GM12878 (cell line): ENCODE results near the gene KIAA0319L. TPM values are rescaled to one million over a fixed set of nuclear protein-coding genes. Genes with fewer than 3 reads are reported as not detected.

Source experiments
- ATAC-seq: fragments of 200-7000 bp; cut with Tn5 transposase; 3 replicates; pipeline ENCODE4 v1.9.1; 2020; ENCODE audit warnings: mild to moderate bottlenecking, moderate library complexity
- BruUV-seq: library from RNA; stranded (reverse); fragments of 400-500 nt; replicated peaks from 2 replicates; lab custom pipeline; 2021; lab: Mats Ljungman, UMichigan
- CTCF ChIA-PET: fragments of 300-600 bp; sonication (Branson Sonifier 250); formaldehyde crosslinking; extraction: SDS; loops from one replicate; lab custom pipeline; 2021; ENCODE audit warnings: inconsistent platforms; lab: Yijun Ruan, JAX
- POLR2A ChIA-PET: fragments of 350-600 bp; formaldehyde crosslinking; extraction: SDS; loops from one replicate; lab custom pipeline; 2021; ENCODE audit warnings: inconsistent platforms; lab: Charles Lee
- RAD21 ChIA-PET: fragments of 300-600 bp; sonication (Branson Sonifier 250); formaldehyde crosslinking; loops from one replicate; lab custom pipeline; 2023; ENCODE audit warnings: antibody characterized with exemption; ENCODE audit not compliant: unreplicated experiment; lab: Charles Lee
- SMC1A ChIA-PET: fragments of 300-600 bp; sonication (Branson Sonifier 250); formaldehyde crosslinking; loops from one replicate; lab custom pipeline; 2023; ENCODE audit not compliant: unreplicated experiment, uncharacterized antibody; lab: Charles Lee
- DNase-seq: peaks from one replicate; pipeline ENCODE4 v3.0.0-alpha.2; 2011; ENCODE audit warnings: low read depth, low spot score
- FAIRE-seq: peaks from 3 replicates; lab custom pipeline; 2011; peaks lifted over from hg19 to GRCh38; lab: Jason Lieb, UNC
- H2AFZ ChIP-seq: 2 replicates; pipeline ENCODE4 v1.6.0; 2011; ENCODE audit warnings: low read depth, low read length, control low read depth; ENCODE audit not compliant: control insufficient read depth
- H3K27ac ChIP-seq: 2 replicates; pipeline ENCODE4 v1.5.1; 2011; ENCODE audit warnings: control low read depth; ENCODE audit not compliant: control insufficient read depth, insufficient read depth
- H3K27me3 ChIP-seq, 2 experiments: replicated peaks in 1 of 2; 2 replicates each; pipeline versions ENCODE4 v1.6.0 to v1.6.1; 2011; ENCODE audit warnings: low read length in 1 of 2; ENCODE audit not compliant: control insufficient read depth in 2 of 2, insufficient read depth in 2 of 2
- H3K36me3 ChIP-seq, 2 experiments: 2 replicates each; pipeline ENCODE4 v1.5.1; 2011; ENCODE audit warnings: low read length in 1 of 2; ENCODE audit not compliant: control insufficient read depth in 2 of 2, insufficient read depth in 2 of 2
- H3K4me1 ChIP-seq: 2 replicates; pipeline ENCODE4 v1.6.1; 2011; ENCODE audit warnings: mild to moderate bottlenecking, low read length, moderate library complexity, mixed read lengths; ENCODE audit not compliant: control insufficient read depth, insufficient read depth
- H3K4me2 ChIP-seq: 2 replicates; pipeline ENCODE4 v1.6.0; 2011; ENCODE audit warnings: control low read depth; ENCODE audit not compliant: control insufficient read depth, insufficient read depth
- H3K4me3 ChIP-seq: fragments of 200-600 bp; sonication (generic); 2 replicates; pipeline ENCODE4 v1.5.1; 2016
- H3K79me2 ChIP-seq: 2 replicates; pipeline ENCODE4 v1.6.0; 2011; ENCODE audit warnings: low read length; ENCODE audit not compliant: control insufficient read depth, insufficient read depth
- H3K9ac ChIP-seq: 2 replicates; pipeline ENCODE4 v1.8.0; 2011; ENCODE audit warnings: low read length, control low read depth, mixed read lengths; ENCODE audit not compliant: control insufficient read depth, insufficient read depth
- H3K9me3 ChIP-seq: replicated peaks from 3 replicates; pipeline ENCODE4 v1.5.1; 2011; ENCODE audit warnings: mild to moderate bottlenecking, low read length; ENCODE audit not compliant: control insufficient read depth, insufficient read depth
- H4K20me1 ChIP-seq: 2 replicates; pipeline ENCODE4 v1.6.0; 2011; ENCODE audit not compliant: control insufficient read depth, insufficient read depth
- HDAC6 ChIP-seq: fragments of 200-600 bp; sonication (generic); IDR thresholded peaks from one replicate; pipeline ENCODE4 v1.8.0; 2017; ENCODE audit warnings: antibody characterized with exemption; ENCODE audit not compliant: unreplicated experiment
- NFYA ChIP-seq: IDR thresholded peaks from 2 replicates; pipeline ENCODE4 v1.6.1; 2011; ENCODE audit warnings: low read depth, mild to moderate bottlenecking, low read length, improper control_type of control experiment, borderline replicate concordance
- PAX8 ChIP-seq: fragments of 450-650 bp; IDR thresholded peaks from 2 replicates; pipeline ENCODE4 v1.6.1; 2017; ENCODE audit warnings: mild to moderate bottlenecking, moderate library complexity
- ZNF592 ChIP-seq: fragments of 450-650 bp; IDR thresholded peaks from 2 replicates; pipeline ENCODE4 v1.6.1; 2017; ENCODE audit warnings: mild to moderate bottlenecking, moderate library complexity
- WGBS: methylation state at CpG from one replicate; pipeline ENCODE4 v1.1.6; 2016; ENCODE audit warnings: low lambda C conversion rate; ENCODE audit not compliant: insufficient replicate concordance, insufficient coverage; ENCODE audit errors: missing lambda C conversion rate; 5-methylcytosine and 5-hydroxymethylcytosine counted together
- in situ Hi-C: fragments of 300-500 bp; cut with MboI; formaldehyde crosslinking; loops from 9 replicates; pipeline ENCODE4 v1.14.3; 2018; ENCODE audit warnings: mixed read lengths
- intact Hi-C: fragments of 100-400 bp; cut with micrococcal nuclease; formaldehyde crosslinking; loops from one replicate; pipeline ENCODE4 v1.14.2; 2022; ENCODE audit not compliant: unreplicated experiment
- polyA plus RNA-seq, 11 experiments: library from polyadenylated mRNA; depleted of rRNA in 4 of 11; unstranded in 6 of 11; stranded (reverse) in 5 of 11; fragments of >200 nt; fragmentation: Nextera tagmentation in 4 of 11; fragmentation: Illumina TruSeq in 1 of 11; extraction: Ambion mirVana in 4 of 11; extraction: Trizol in 1 of 11; gene quantifications; 1 replicate in 1 of 11; 2 replicates in 10 of 11; pipeline versions ENCODE4 v1.2.1 to v1.2.3, GENCODE V29; 2011 to 2016; ENCODE audit warnings: inconsistent platforms in 2 of 11, missing spikeins in 2 of 11, low read depth in 1 of 11
- total RNA-seq, 4 experiments: library from RNA; depleted of rRNA in 3 of 4; stranded (reverse); fragments of >200 nt in 3 of 4; fragmentation: Illumina TruSeq in 1 of 4; extraction: Trizol in 1 of 4; gene quantifications; 2 replicates each; pipeline versions ENCODE4 v1.2.1 to v1.2.3, GENCODE V29; 2013 to 2021

The KIAA0319L gene
- total and polyA plus RNA-seq, 10 of the 15 experiments (the other 5 are each of a cell fraction or from before 2014, with no cell fraction given), result 2.6 to 57.8 (median 25.4) TPM

DNA sequence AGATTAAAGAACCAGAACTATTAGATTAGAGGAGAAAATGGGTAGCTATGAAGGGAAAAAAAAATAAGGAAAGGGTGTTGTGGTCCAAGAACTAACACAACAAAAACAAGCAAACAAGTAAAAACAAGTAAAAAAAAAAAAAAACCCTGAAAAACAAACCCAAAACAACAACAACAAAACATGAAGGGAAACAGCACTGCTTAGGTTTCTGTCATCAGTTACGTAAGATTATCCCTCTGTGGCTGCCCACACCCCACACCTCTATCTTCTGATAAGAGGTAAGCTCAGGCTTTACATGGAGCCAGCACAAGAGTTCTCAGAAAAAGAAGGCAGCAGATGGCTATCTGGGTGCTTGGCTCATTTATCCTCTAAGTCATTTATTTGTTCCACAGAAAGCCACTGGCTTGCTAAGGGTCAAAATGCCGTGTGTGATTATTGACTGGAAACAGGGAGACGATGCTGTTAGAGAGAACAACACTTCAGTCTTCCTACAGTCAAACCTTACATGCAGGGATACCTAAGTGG, 57.5 kb downstream of the KIAA0319L start:
- H2AFZ ChIP-seq, result no peak overlapping the region
- SMC1A ChIA-PET, result interaction anchor here (0.8 to 3.1 kb wide), 6 partner anchors 10 to 301 kb away, joined by 3 to 20 read pairs (median 4); no protein-coding TSS in a partner anchor
- no peaks in the 10 kb centered on the region; a peak in 2 of 4 replicates for H3K36me3 ChIP-seq
- no peaks in the 10 kb centered on the region for H4K20me1 ChIP-seq
- no peaks in the 10 kb centered on the region; the same call in none of the 2 replicates for H3K79me2 ChIP-seq
- H3K4me2 ChIP-seq, result no peak overlapping the region
- 96% methylated on average over 3 of the region's 3 CpGs for WGBS
- POLR2A ChIA-PET, result interaction anchor here (0.5 to 0.7 kb wide), 2 partner anchors 125 to 150 kb away, joined by 3 to 4 read pairs; no protein-coding TSS in a partner anchor
- intact Hi-C loops (no loop called here), in situ Hi-C loops (no loop called here)
- H3K27me3 ChIP-seq, result no peaks in the 10 kb centered on the region
- ATAC-seq, result no peak; the same call in 2 of the 3 replicates
- H3K4me1 ChIP-seq, result no peaks in the 10 kb centered on the region
- no peak overlapping the region for H3K9ac ChIP-seq
- FAIRE-seq, result peak; percentile 88
- RAD21 ChIA-PET, result interaction anchor here (1.0 to 3.0 kb wide), 2 partner anchors 36 to 48 kb away, joined by 4 to 16 read pairs; no protein-coding TSS in a partner anchor
- no peak for DNase-seq
- peaks cover under 1% of the 10 kb centered on the region; the same call in 2 of the 3 replicates for H3K9me3 ChIP-seq
- TF ChIP-seq NFYA (no peak), PAX8 (no peak), HDAC6 (no peak)
- BruUV-seq, result no TSS peak
- no peak overlapping the region for H3K4me3 ChIP-seq
- no peak overlapping the region for H3K27ac ChIP-seq
- CTCF ChIA-PET, result interaction anchor here (1.2 to 1.7 kb wide), 2 partner anchors 49 kb away, joined by 3 to 4 read pairs; no protein-coding TSS in a partner anchor

DNA sequence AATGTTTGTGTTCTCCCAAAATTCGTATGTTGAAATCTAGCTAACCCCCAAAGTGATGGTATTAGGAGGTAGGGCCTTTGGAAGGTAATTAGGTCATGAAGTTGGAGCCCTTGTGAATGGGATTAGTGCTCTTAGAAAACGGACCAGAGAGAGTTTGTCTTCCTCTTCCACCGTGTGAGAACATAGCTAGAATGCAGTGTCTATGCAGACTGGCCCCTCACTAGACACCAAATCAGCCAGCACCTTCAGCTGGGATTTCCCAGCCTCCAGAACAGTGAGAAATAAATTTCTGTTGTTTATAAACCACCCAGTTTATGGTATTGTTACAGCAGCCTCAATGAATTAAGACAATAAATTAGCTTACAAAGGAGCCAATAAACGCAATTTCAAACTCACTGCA, 58.0 kb downstream of the KIAA0319L start:
- TF ChIP-seq ZNF592, result no peak
- Histone ChIP-seq H2AFZ (no peak overlapping the region), H3K27me3 (no peaks in the 10 kb centered on the region), H3K27ac (no peak overlapping the region), H3K9ac (no peak overlapping the region), H3K4me1 (no peaks in the 10 kb centered on the region), H3K79me2 (no peaks in the 10 kb centered on the region; the same call in none of the 2 replicates), H3K4me3 (no peak overlapping the region), H4K20me1 (no peaks in the 10 kb centered on the region), H3K4me2 (no peak overlapping the region), H3K36me3 (no peaks in the 10 kb centered on the region; a peak in 2 of 4 replicates), H3K9me3 (peaks cover 2% of the 10 kb centered on the region; the same call in 2 of the 3 replicates)
- in situ Hi-C loops, result no loop called here
- intact Hi-C loops, result no loop called here
- WGBS, result 81% methylated on average over 4 of the region's 4 CpGs
- ChIA-PET SMC1A (interaction anchor here (0.8 to 3.1 kb wide), 6 partner anchors 10 to 300 kb away, joined by 3 to 20 read pairs (median 4); no protein-coding TSS in a partner anchor), RAD21 (interaction anchor here (3.0 kb wide), 1 partner anchor 47 kb away, joined by 16 read pairs; no protein-coding TSS in a partner anchor), CTCF (interaction anchor here (0.7 to 1.7 kb wide), 2 partner anchors 27 to 48 kb away, joined by 3 to 4 read pairs; no protein-coding TSS in a partner anchor), POLR2A (interaction anchor here (0.5 to 0.7 kb wide), 2 partner anchors 125 to 149 kb away, joined by 3 to 4 read pairs; no protein-coding TSS in a partner anchor)
- DNase-seq, result no peak
- no peak for FAIRE-seq
- no TSS peak for BruUV-seq
- no peak for ATAC-seq
